ENCODE measurements around the gene IL1R2. TPM values are rescaled to one million over a fixed set of nuclear protein-coding genes. Genes with fewer than 3 reads are reported as not detected.

IL1R2 gene
- polyA plus RNA-seq, 2 of the 4 experiments (the other 2 are of a cell fraction): 0.83 to 1.7 TPM

- Histone ChIP-seq H3K4me2 (no peak overlapping the region), H3K27ac (no peak overlapping the region), H3K4me3 (no peak overlapping the region), H3K4me1 (no peaks in the 10 kb centered on the region), H3K9me3 (peaks cover 3% of the 10 kb centered on the region; the same call in 1 of the 3 replicates)
- POLR2A ChIA-PET: no interaction called here
- WGBS (ENCODE audit: missing lambda C conversion rate): 0% methylated on average over 2 of the region's 2 CpGs
- no peak for FAIRE-seq
- no peak for TF ChIP-seq CEBPB (IDR thresholded peaks at IDR 0.05)
- ATAC-seq: no peak
- CTCF ChIA-PET: interaction anchor here (1.5 kb wide), 1 partner anchor 494 kb away, joined by 3 read pairs; no protein-coding TSS in a partner anchor
- no peak for DNase-seq (ENCODE audit: low read depth in 1 of 2, low spot score in 1 of 2)
These were observed 33.7 kb upstream of the IL1R2 start for GRCh38 chr2:101958061-101958460.

DNA sequence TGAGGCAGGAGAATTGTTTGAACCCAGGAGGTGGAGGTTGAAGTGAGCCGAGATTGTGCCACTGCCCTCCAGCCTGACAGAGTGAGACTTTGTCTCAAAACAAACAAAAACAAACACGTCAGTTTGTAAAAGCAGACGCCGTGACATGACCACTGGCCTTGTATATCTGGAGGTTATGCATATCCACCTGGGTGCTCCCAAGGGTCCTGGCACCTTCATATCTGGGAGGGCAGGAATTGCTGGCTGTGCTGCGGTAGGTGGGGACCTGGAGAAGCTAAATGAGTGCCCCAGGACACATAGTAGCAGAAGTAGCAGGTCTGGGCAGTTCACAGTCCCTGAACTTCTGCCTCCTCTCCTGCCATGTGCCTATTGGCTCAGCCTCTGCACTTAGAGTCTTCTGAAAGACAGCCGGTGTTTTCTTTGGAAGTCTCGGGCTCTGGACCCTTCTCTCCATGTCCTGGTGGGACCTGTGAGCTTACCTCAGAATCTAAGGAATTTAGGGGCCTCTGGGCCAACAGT is 30.9 kb upstream of the IL1R2 start:
- ChIA-PET POLR2A (no interaction called here), CTCF (interaction anchor here (0.6 kb wide), 1 partner anchor 77 kb away, joined by 3 read pairs; no protein-coding TSS in a partner anchor)
- peaks cover 3% of the 10 kb centered on the region; the same call in 1 of the 3 replicates for H3K9me3 ChIP-seq
- H3K4me3 ChIP-seq: no peak overlapping the region
- no peak overlapping the region for H3K27ac ChIP-seq
- WGBS (ENCODE audit: missing lambda C conversion rate): 51% methylated on average over 7 of the region's 7 CpGs
- TF ChIP-seq, protein P1, sequence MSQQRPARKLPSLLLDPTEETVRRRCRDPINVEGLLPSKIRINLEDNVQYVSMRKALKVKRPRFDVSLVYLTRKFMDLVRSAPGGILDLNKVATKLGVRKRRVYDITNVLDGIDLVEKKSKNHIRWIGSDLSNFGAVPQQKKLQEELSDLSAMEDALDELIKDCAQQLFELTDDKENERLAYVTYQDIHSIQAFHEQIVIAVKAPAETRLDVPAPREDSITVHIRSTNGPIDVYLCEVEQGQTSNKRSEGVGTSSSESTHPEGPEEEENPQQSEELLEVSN (IDR thresholded peaks at IDR 0.05; ENCODE audit: borderline replicate concordance, low read depth): no peak
- TF ChIP-seq CHD4 (IDR thresholded peaks at IDR 0.05; ENCODE audit: borderline replicate concordance) (no peak), MAFK (IDR thresholded peaks at IDR 0.05; ENCODE audit: partially characterized antibody) (no peak), GATA3 (IDR thresholded peaks at IDR 0.05; ENCODE audit: borderline replicate concordance) (no peak)
- no peak for ATAC-seq
- DNase-seq (ENCODE audit: low read depth in 1 of 2, low spot score in 1 of 2): no peak
- H3K4me1 ChIP-seq: no peaks in the 10 kb centered on the region
- no peak for FAIRE-seq
- no peak overlapping the region for H3K4me2 ChIP-seq

- POLR2A ChIA-PET: no interaction called here
- CTCF ChIA-PET: interaction anchor here (0.6 kb wide), 1 partner anchor 78 kb away, joined by 3 read pairs; no protein-coding TSS in a partner anchor
- no peak overlapping the region for H3K27ac ChIP-seq
- no peak overlapping the region for H3K4me2 ChIP-seq
- H3K4me3 ChIP-seq: no peak overlapping the region
- WGBS (ENCODE audit: missing lambda C conversion rate): 53% methylated on average over 12 of the region's 12 CpGs
- H3K4me1 ChIP-seq: no peaks in the 10 kb centered on the region
- ATAC-seq: no peak
- H3K9me3 ChIP-seq: peaks cover 3% of the 10 kb centered on the region; the same call in 1 of the 3 replicates
- FAIRE-seq: no peak
- DNase-seq (ENCODE audit: low read depth in 1 of 2, low spot score in 1 of 2): no peak
- TF ChIP-seq, protein P1 (IDR thresholded peaks at IDR 0.05; ENCODE audit: borderline replicate concordance, low read depth): no peak
- TF ChIP-seq MYC (IDR thresholded peaks at IDR 0.05; ENCODE audit: borderline replicate concordance, low read length) (no peak), CBX2 (IDR thresholded peaks at IDR 0.05; ENCODE audit: borderline replicate concordance, low read depth) (no peak), NR3C1 (IDR thresholded peaks at IDR 0.05) (no peak), ZNF302 (CRISPR knock-in tag; IDR thresholded peaks at IDR 0.05) (no peak), REST (IDR thresholded peaks at IDR 0.05) (no peak), EHF (CRISPR knock-in tag; IDR thresholded peaks at IDR 0.05) (no peak), JUN (IDR thresholded peaks at IDR 0.05) (no peak), RFX5 (IDR thresholded peaks at IDR 0.05) (no peak), HMGXB4 (CRISPR knock-in tag; IDR thresholded peaks at IDR 0.05; ENCODE audit: borderline replicate concordance) (no peak), ZSCAN20 (CRISPR knock-in tag; IDR thresholded peaks at IDR 0.05) (no peak), NFE2L2 (conservative IDR thresholded peaks at IDR 0.05; ENCODE audit: low read length) (no peak), BCL3 (IDR thresholded peaks at IDR 0.05) (no peak), TP53 (CRISPR knock-in tag; IDR thresholded peaks at IDR 0.05) (no peak), CBX8 (IDR thresholded peaks at IDR 0.05) (no peak), EP300 (IDR thresholded peaks at IDR 0.05) (no peak)
- TF ChIP-seq, protein P2, sequence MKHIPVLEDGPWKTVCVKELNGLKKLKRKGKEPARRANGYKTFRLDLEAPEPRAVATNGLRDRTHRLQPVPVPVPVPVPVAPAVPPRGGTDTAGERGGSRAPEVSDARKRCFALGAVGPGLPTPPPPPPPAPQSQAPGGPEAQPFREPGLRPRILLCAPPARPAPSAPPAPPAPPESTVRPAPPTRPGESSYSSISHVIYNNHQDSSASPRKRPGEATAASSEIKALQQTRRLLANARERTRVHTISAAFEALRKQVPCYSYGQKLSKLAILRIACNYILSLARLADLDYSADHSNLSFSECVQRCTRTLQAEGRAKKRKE (CRISPR knock-in tag; IDR thresholded peaks at IDR 0.05; ENCODE audit: low read depth): no peak
- TF ChIP-seq, protein P3, sequence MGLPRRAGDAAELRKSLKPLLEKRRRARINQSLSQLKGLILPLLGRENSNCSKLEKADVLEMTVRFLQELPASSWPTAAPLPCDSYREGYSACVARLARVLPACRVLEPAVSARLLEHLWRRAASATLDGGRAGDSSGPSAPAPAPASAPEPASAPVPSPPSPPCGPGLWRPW (IDR thresholded peaks at IDR 0.05): no peak
These were observed 30.2 kb upstream of the IL1R2 start for GRCh38 chr2:101961338-101962191.
